Mesendoderm (in vitro differentiated cells): ENCODE results near the gene TSPAN10. TPM values are rescaled to one million over a fixed set of nuclear protein-coding genes. Genes with fewer than 3 reads are reported as not detected.

Source experiments
- DNase-seq: peaks from one replicate; pipeline ENCODE4 v3.0.0; 2013
- H2AK5ac ChIP-seq: 2 replicates; pipeline ENCODE4 v1.6.1; 2013; ENCODE audit warnings: low read length, inconsistent platforms
- H2BK120ac ChIP-seq: 2 replicates; pipeline ENCODE4 v1.6.1; 2013; ENCODE audit warnings: low read depth, mild to moderate bottlenecking, low read length, moderate library complexity, mixed read lengths
- H2BK15ac ChIP-seq: replicated peaks from 2 replicates; pipeline ENCODE4 v1.6.1; 2013; ENCODE audit warnings: low read depth, mild to moderate bottlenecking, moderate library complexity
- H2BK5ac ChIP-seq: 2 replicates; pipeline ENCODE4 v1.6.1; 2013; ENCODE audit warnings: low read length, inconsistent platforms
- H3K18ac ChIP-seq: 2 replicates; pipeline ENCODE4 v1.6.1; 2013; ENCODE audit warnings: mild to moderate bottlenecking, low read length, mixed read lengths
- H3K23ac ChIP-seq: one replicate; pipeline ENCODE4 v1.6.1; 2013; ENCODE audit warnings: low read length
- H3K27ac ChIP-seq: 2 replicates; pipeline ENCODE4 v1.5.1; 2013; ENCODE audit warnings: low read depth, mild to moderate bottlenecking, inconsistent platforms, low read length, moderate library complexity
- H3K27me3 ChIP-seq: 2 replicates; pipeline ENCODE4 v1.6.1; 2013; ENCODE audit warnings: low read length, control low read depth, mild to moderate bottlenecking, inconsistent platforms; ENCODE audit not compliant: insufficient read depth, poor library complexity
- H3K36me3 ChIP-seq: 2 replicates; pipeline ENCODE4 v1.6.1; 2013; ENCODE audit warnings: low read length, inconsistent platforms; ENCODE audit not compliant: control insufficient read depth, insufficient read depth
- H3K4ac ChIP-seq: one replicate; pipeline ENCODE4 v1.6.1; 2013; ENCODE audit warnings: low read depth, mild to moderate bottlenecking, low read length, moderate library complexity
- H3K4me1 ChIP-seq: 2 replicates; pipeline ENCODE4 v1.6.1; 2013; ENCODE audit warnings: low read depth, low read length, inconsistent platforms; ENCODE audit not compliant: control insufficient read depth
- H3K4me2 ChIP-seq: 2 replicates; pipeline ENCODE4 v1.6.1; 2013; ENCODE audit warnings: low read length
- H3K4me3 ChIP-seq: 2 replicates; pipeline ENCODE4 v1.5.1; 2013; ENCODE audit warnings: mild to moderate bottlenecking, low read length
- H3K56ac ChIP-seq: one replicate; pipeline ENCODE4 v1.6.1; 2013; ENCODE audit warnings: low read length
- H3K79me1 ChIP-seq: 2 replicates; pipeline ENCODE4 v1.6.1; 2013; ENCODE audit warnings: low read length, inconsistent platforms
- H3K79me2 ChIP-seq: 2 replicates; pipeline ENCODE4 v1.6.1; 2013; ENCODE audit warnings: mild to moderate bottlenecking, low read length; ENCODE audit not compliant: control insufficient read depth, insufficient read depth
- H3K9ac ChIP-seq: 2 replicates; pipeline ENCODE4 v1.6.1; 2013; ENCODE audit warnings: low read length, inconsistent platforms
- H4K5ac ChIP-seq: one replicate; pipeline ENCODE4 v1.6.1; 2013; ENCODE audit warnings: low read length
- H4K8ac ChIP-seq: one replicate; pipeline ENCODE4 v1.6.1; 2013; ENCODE audit warnings: low read depth, mild to moderate bottlenecking, control low read depth, low read length, moderate library complexity
- WGBS: extraction: QIAGEN DNeasy Blood & Tissue Kit; methylation state at CpG from one replicate; pipeline ENCODE4 v1.1.7; 2013; ENCODE audit warnings: low lambda C conversion rate, missing lambda C conversion rate; ENCODE audit not compliant: insufficient coverage; ENCODE audit errors: extremely low coverage; 5-methylcytosine and 5-hydroxymethylcytosine counted together
- small RNA-seq: library from polyadenylated mRNA; stranded (forward); fragments of <200 nt; extraction: miRNeasy Mini kit (QIAGEN cat#:217004); gene quantifications from one replicate; pipeline ENCODE3, GENCODE V24; 2013; ENCODE audit not compliant: insufficient read depth

The TSPAN10 gene

GRCh38 chr17:81697261-81698044, 60.5 kb downstream of the TSPAN10 start:
- no peak overlapping the region for H3K56ac ChIP-seq
- H3K27me3 ChIP-seq = no peaks in the 10 kb centered on the region
- no peak overlapping the region for H2BK15ac ChIP-seq
- peaks cover 4% of the 10 kb centered on the region for H3K79me1 ChIP-seq
- no CpG with 5 or more reads among the region's 25 CpGs for WGBS
- no peak overlapping the region for H3K18ac ChIP-seq
- H2BK5ac ChIP-seq = no peak overlapping the region
- H2AK5ac ChIP-seq = no peak overlapping the region
- H2BK120ac ChIP-seq = no peak overlapping the region
- H3K23ac ChIP-seq = no peak overlapping the region
- H4K5ac ChIP-seq = no peak overlapping the region
- no peak overlapping the region for H3K4ac ChIP-seq
- H3K4me1 ChIP-seq = no peaks in the 10 kb centered on the region
- no peak for DNase-seq
- no peak overlapping the region for H4K8ac ChIP-seq
- peaks cover 18% of the 10 kb centered on the region for H3K79me2 ChIP-seq
- peaks cover 22% of the 10 kb centered on the region for H3K36me3 ChIP-seq
- H3K9ac ChIP-seq = no peak overlapping the region
- no peak overlapping the region for H3K27ac ChIP-seq
- H3K4me3 ChIP-seq = no peak overlapping the region
- no peak overlapping the region for H3K4me2 ChIP-seq

Small RNA genes lying within 50 kb of the gene (small RNA-seq; reads per million reads assigned to genes)
- gene MIR6786 = not detected
